GM19395 (cell line): Measurements from ENCODE around the gene PTPRC.

Source experiments
- ATAC-seq: cut with Tn5 transposase; IDR thresholded peaks from one replicate; pipeline ENCODE4 v1.9.1; 2021; ENCODE audit warnings: mild to moderate bottlenecking, moderate library complexity; ENCODE audit not compliant: unreplicated experiment

The PTPRC gene

DNA sequence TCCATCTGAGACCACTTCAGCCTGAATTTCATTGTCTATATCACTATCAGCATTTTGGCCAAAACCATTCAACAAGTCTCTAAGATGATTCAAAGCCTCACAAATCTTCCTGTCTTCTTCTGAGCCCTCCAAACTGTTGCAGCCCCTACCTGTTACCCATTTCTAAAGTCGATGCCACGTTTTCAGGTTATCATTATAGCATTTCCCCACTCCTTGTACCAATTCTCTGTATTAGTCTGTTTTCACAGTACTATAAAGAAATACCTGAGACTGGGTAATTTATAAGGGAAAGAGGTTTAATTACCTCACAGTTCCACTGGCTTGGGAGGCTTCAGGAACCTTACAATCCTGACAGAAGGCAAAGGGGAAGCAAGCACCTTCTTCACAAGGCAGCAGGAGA lies 158.8 kb downstream of the PTPRC start:
- no peak for ATAC-seq

GRCh38 chr1:198798923-198799386 lies 160.1 kb downstream of the PTPRC start:
- peak; percentile 87 for ATAC-seq

- no peak for ATAC-seq
Observed at GRCh38 chr1:198805498-198806151, 166.8 kb downstream of the PTPRC start.

DNA sequence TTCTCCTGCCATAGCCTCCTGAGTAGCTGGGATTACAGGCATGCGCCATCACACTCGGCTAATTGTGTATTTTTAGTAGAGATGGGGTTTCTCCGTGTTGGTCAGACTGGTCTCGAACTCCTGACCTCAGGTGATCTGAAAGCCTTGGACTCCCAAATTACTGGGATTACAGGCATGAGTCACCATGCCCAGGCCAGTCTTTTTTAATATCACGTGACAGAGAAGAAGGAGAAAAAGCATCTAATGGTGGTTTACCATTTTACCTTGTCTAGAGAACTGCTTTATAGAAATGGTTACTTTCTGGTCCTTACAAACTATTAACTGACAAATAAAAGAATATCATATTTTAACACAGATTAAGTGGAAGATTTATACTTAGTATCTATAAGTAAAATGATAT lies 168.0 kb downstream of the PTPRC start:
- no peak for ATAC-seq
